ENCODE results near the gene L1CAM. TPM values are rescaled to one million over a fixed set of nuclear protein-coding genes. Genes with fewer than 3 reads are reported as not detected.

L1CAM gene
- polyA plus RNA-seq, 1 donor, result 2.5 TPM

GRCh38 chrX:153902385-153902784, 16.4 kb upstream of the L1CAM start:
- DNase-seq, result no peak

- DNase-seq, result no peak
Measured at GRCh38 chrX:153901753-153902140, 15.8 kb upstream of the L1CAM start.

DNA sequence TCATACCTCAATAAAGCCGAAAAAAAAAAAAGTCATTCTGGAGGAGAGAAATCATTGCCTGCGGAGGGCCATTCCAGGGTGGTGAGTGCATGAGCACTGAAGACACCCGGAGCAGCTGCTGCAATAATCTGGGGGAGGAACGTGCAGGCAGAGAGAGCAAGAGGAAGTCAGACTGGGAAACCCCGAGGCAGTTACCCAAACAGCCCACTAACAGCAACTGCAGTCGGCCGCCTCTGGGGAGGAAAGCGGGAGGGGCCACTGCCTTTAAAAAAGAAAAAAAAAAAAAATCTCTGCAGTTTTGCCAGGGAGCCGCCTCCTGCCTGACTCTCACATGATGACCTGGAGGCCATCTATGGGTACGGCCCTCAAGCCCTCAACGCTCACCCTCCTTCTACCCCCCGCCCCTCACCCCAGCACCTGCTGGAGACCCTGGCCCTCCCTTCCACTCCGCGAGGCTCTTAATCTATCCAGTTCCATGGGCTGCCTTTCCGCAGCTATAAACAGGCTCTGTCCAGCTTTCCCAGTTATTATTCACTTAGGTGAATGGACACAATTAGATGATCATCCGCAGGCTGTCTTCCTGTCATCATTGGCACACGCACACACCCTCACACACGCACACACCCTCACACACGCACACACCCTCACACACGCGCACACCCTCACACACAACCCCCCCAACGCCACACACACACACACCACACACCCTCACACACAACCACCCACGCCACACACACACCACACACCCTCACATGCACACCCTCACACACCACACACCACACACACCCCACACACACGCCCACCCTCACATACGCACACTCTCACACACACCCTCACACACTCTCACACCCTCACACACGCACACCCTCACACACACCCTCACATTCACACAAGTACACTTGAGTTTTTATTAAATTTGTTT, 15.1 kb upstream of the L1CAM start:
- peak; percentile 46 for DNase-seq

- DNase-seq, result no peak
Measured at GRCh38 chrX:153897899-153898298, 11.9 kb upstream of the L1CAM start.

- no peak for DNase-seq
Measured at GRCh38 chrX:153889123-153889522, 3.1 kb upstream of the L1CAM start.

- no peak for DNase-seq
Measured at GRCh38 chrX:153888344-153888743, 2.4 kb upstream of the L1CAM start.

DNA sequence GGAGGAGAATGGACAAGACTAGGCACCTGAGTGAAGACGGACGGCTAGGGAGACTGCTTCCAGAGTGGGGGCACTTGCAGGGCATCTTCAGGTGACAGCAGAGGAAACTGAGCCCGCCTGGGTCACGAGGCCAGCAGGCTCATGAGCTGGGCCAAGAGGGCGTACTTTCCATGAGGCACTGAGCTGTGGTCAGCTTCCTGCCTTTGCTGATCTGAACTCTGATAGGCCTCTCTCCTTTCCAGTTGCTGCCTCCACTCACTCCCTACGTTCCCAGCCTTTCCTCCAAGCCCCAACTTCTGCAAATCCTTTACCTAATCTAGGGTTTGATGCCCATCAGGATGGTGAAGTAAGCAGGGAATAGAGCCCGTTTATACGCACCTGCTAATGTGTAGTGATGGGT, 1.4 kb upstream of the L1CAM start:
- DNase-seq, result no peak

GRCh38 chrX:153886915-153887314, 942 bp upstream of the L1CAM start:
- no peak for DNase-seq

GRCh38 chrX:153885208-153885787, 675 bp downstream of the L1CAM start:
- no peak for DNase-seq

DNA sequence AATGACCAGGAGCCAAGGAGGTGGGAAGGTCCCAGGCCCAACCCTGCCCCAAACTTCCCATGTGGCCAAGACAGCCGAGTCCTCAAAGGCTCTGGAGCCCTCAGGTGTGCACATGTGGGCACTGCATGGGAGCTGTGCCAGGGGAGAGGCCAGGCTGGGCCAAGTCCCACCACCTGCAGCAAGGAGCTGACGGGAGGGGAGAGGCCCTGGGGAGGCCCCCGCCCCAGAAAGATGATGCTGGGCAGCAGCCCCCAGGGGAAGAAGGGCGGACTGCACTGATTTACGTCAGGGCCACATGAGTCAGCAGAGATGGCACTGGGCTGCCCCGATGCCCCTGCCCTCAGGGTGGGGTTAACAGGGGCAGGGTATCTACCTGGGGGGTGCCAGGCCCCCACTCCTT, 1.4 kb downstream of the L1CAM start:
- no peak for DNase-seq

DNA sequence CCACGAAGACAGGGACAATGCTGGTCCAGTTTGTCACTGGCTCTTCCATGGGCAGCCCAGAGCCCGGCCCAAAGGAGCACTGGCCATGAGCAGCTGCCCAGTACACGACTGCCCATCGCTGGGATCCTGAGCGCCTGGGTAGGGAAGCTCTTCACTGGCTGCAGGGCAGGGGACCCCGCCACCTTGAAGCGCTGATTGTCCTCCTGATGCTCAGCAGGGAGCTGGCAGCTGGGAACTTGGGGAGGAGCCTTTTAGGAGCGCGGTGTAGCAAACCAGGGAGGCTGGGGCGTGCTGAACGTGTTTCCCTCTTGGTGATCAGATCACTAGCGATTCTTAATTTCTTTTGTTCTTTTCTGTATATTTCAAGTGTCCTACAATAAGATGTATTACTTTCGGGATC, 1.8 kb downstream of the L1CAM start:
- DNase-seq, result no peak

GRCh38 chrX:153883163-153883843, 2.7 kb downstream of the L1CAM start:
- DNase-seq, result no peak

GRCh38 chrX:153882557-153882956, 3.4 kb downstream of the L1CAM start:
- DNase-seq, result no peak

DNA sequence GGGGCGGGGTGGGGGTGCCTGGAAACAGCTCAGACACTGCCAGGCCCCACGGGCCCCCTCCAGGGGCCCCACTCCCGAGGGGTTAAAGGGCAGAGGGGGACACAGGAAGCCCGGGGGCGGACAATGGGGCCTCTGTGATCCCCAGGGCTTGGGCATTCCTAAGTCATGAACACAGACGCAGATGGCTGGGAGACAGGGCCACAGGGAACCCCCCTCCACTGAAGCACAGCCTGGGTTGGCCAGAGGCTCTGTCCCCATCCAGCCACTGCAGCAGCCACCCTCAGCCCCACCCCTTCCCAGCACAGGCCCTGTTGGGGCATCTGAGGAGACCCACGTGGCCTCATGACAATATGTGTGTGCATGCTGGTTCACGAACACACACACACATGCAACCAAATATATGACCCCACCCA, 3.9 kb downstream of the L1CAM start:
- no peak for DNase-seq

- no peak for DNase-seq
Measured at GRCh38 chrX:153881281-153881680, 4.7 kb downstream of the L1CAM start.

GRCh38 chrX:153880440-153880815, 5.5 kb downstream of the L1CAM start:
- DNase-seq, result no peak

GRCh38 chrX:153879741-153880439, 6.1 kb downstream of the L1CAM start:
- no peak for DNase-seq

GRCh38 chrX:153878969-153879653, 6.9 kb downstream of the L1CAM start:
- no peak for DNase-seq

- DNase-seq, result no peak
Measured at GRCh38 chrX:153878345-153878744, 7.6 kb downstream of the L1CAM start.

GRCh38 chrX:153877571-153878261, 8.3 kb downstream of the L1CAM start:
- no peak for DNase-seq

DNA sequence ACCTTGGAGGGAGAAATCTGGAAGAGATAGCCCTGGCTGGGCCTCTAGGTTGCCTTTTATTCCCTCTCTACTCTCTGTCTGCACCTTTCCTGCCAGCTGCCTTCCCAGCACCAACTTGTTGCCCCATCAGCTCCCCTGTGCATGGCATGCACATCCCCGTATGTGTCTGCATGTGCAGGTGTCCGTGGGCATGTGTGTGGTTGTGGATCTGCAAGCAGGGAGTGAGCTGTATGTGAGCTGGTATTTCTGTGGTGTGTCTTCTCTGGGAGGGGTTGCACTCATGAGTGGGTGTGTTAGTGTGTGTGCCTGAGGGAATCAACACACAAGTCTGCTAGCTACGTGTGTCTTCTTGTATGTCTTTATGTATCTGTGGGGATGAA, 9.9 kb downstream of the L1CAM start:
- DNase-seq, result no peak

All from hindlimb muscle (tissue), 1 donor.